ENCODE data around the gene NKAIN1.
"Not testable (repeated sequence)": the region's sequence is repeated elsewhere in the genome, so short reads cannot be mapped to it uniquely, and the experiment has no call there.

NKAIN1 gene

GRCh38 chr1:31145648-31146047 lies 94.0 kb downstream of the NKAIN1 start:
- Histone ChIP-seq H3K9me3 (ENCODE audit: control insufficient read depth, insufficient read depth, low read length) (no peaks in the 10 kb centered on the region), H3K9ac (ENCODE audit: low read depth, low read length) (no peak overlapping the region), H3K4me1 (ENCODE audit: control insufficient read depth, insufficient read depth, low read length) (peaks cover 6% of the 10 kb centered on the region), H3K27me3 (ENCODE audit: control insufficient read depth, insufficient read depth, low read length) (no peaks in the 10 kb centered on the region), H3K4me3 (ENCODE audit: low read depth, low read length) (no peak overlapping the region), H3K36me3 (ENCODE audit: control insufficient read depth, insufficient read depth, low read length) (no peaks in the 10 kb centered on the region)

GRCh38 chr1:31144442-31144841 lies 95.2 kb downstream of the NKAIN1 start:
- H3K4me1 ChIP-seq (ENCODE audit: control insufficient read depth, insufficient read depth, low read length) = peaks cover 6% of the 10 kb centered on the region
- no peaks in the 10 kb centered on the region for H3K36me3 ChIP-seq (ENCODE audit: control insufficient read depth, insufficient read depth, low read length)
- no peak overlapping the region for H3K9ac ChIP-seq (ENCODE audit: low read depth, low read length)
- H3K27me3 ChIP-seq (ENCODE audit: control insufficient read depth, insufficient read depth, low read length) = no peaks in the 10 kb centered on the region
- no peak overlapping the region for H3K4me3 ChIP-seq (ENCODE audit: low read depth, low read length)
- no peaks in the 10 kb centered on the region for H3K9me3 ChIP-seq (ENCODE audit: control insufficient read depth, insufficient read depth, low read length)

- Histone ChIP-seq H3K27me3 (ENCODE audit: control insufficient read depth, insufficient read depth, low read length) (no peaks in the 10 kb centered on the region), H3K9ac (ENCODE audit: low read depth, low read length) (no peak overlapping the region)
Observed at GRCh38 chr1:31143455-31143854, 96.2 kb downstream of the NKAIN1 start.

GRCh38 chr1:31142406-31142805 lies 97.3 kb downstream of the NKAIN1 start:
- Histone ChIP-seq H3K9me3 (ENCODE audit: control insufficient read depth, insufficient read depth, low read length) (no peaks in the 10 kb centered on the region), H3K36me3 (ENCODE audit: control insufficient read depth, insufficient read depth, low read length) (no peaks in the 10 kb centered on the region), H3K27me3 (ENCODE audit: control insufficient read depth, insufficient read depth, low read length) (no peaks in the 10 kb centered on the region), H3K4me1 (ENCODE audit: control insufficient read depth, insufficient read depth, low read length) (peaks cover 6% of the 10 kb centered on the region), H3K9ac (ENCODE audit: low read depth, low read length) (no peak overlapping the region), H3K4me3 (ENCODE audit: low read depth, low read length) (no peak overlapping the region)

More at GRCh38 chr1:31143455-31143854, 96.2 kb downstream of the NKAIN1 start:
- Histone ChIP-seq H3K36me3 (ENCODE audit: control insufficient read depth, insufficient read depth, low read length) (no peaks in the 10 kb centered on the region), H3K4me1 (ENCODE audit: control insufficient read depth, insufficient read depth, low read length) (peaks cover 6% of the 10 kb centered on the region), H3K9me3 (ENCODE audit: control insufficient read depth, insufficient read depth, low read length) (no peaks in the 10 kb centered on the region), H3K4me3 (ENCODE audit: low read depth, low read length) (no peak overlapping the region)

- no peaks in the 10 kb centered on the region for H3K27me3 ChIP-seq (ENCODE audit: control insufficient read depth, insufficient read depth, low read length)
- no peaks in the 10 kb centered on the region for H3K9me3 ChIP-seq (ENCODE audit: control insufficient read depth, insufficient read depth, low read length)
- no peak overlapping the region for H3K4me3 ChIP-seq (ENCODE audit: low read depth, low read length)
- H3K4me1 ChIP-seq (ENCODE audit: control insufficient read depth, insufficient read depth, low read length) = no peaks in the 10 kb centered on the region
- H3K9ac ChIP-seq (ENCODE audit: low read depth, low read length) = no peak overlapping the region
- H3K36me3 ChIP-seq (ENCODE audit: control insufficient read depth, insufficient read depth, low read length) = no peaks in the 10 kb centered on the region
Observed at GRCh38 chr1:31140299-31140698, 99.4 kb downstream of the NKAIN1 start.

- not testable (repeated sequence) for H3K9ac ChIP-seq (ENCODE audit: low read depth, low read length); H3K36me3 ChIP-seq (ENCODE audit: control insufficient read depth, insufficient read depth, low read length); H3K4me3 ChIP-seq (ENCODE audit: low read depth, low read length); H3K27me3 ChIP-seq (ENCODE audit: control insufficient read depth, insufficient read depth, low read length); H3K4me1 ChIP-seq (ENCODE audit: control insufficient read depth, insufficient read depth, low read length); H3K9me3 ChIP-seq (ENCODE audit: control insufficient read depth, insufficient read depth, low read length)
Observed at GRCh38 chr1:31138797-31139521, 100.7 kb downstream of the NKAIN1 start.

- H3K9me3 ChIP-seq (ENCODE audit: control insufficient read depth, insufficient read depth, low read length); H3K4me1 ChIP-seq (ENCODE audit: control insufficient read depth, insufficient read depth, low read length); H3K27me3 ChIP-seq (ENCODE audit: control insufficient read depth, insufficient read depth, low read length); H3K36me3 ChIP-seq (ENCODE audit: control insufficient read depth, insufficient read depth, low read length); H3K9ac ChIP-seq (ENCODE audit: low read depth, low read length); H3K4me3 ChIP-seq (ENCODE audit: low read depth, low read length): not testable (repeated sequence)
Observed at GRCh38 chr1:31137873-31138272, 101.8 kb downstream of the NKAIN1 start.

GRCh38 chr1:31135973-31136600 lies 103.6 kb downstream of the NKAIN1 start:
- Histone ChIP-seq H3K36me3 (ENCODE audit: control insufficient read depth, insufficient read depth, low read length) (no peaks in the 10 kb centered on the region), H3K4me1 (ENCODE audit: control insufficient read depth, insufficient read depth, low read length) (no peaks in the 10 kb centered on the region), H3K9me3 (ENCODE audit: control insufficient read depth, insufficient read depth, low read length) (no peaks in the 10 kb centered on the region), H3K4me3 (ENCODE audit: low read depth, low read length) (no peak overlapping the region), H3K9ac (ENCODE audit: low read depth, low read length) (no peak overlapping the region), H3K27me3 (ENCODE audit: control insufficient read depth, insufficient read depth, low read length) (no peaks in the 10 kb centered on the region)

- H3K9me3 ChIP-seq (ENCODE audit: control insufficient read depth, insufficient read depth, low read length) = no peaks in the 10 kb centered on the region
- H3K36me3 ChIP-seq (ENCODE audit: control insufficient read depth, insufficient read depth, low read length) = no peaks in the 10 kb centered on the region
- H3K4me1 ChIP-seq (ENCODE audit: control insufficient read depth, insufficient read depth, low read length) = no peaks in the 10 kb centered on the region
- no peak overlapping the region for H3K4me3 ChIP-seq (ENCODE audit: low read depth, low read length)
- no peaks in the 10 kb centered on the region for H3K27me3 ChIP-seq (ENCODE audit: control insufficient read depth, insufficient read depth, low read length)
- no peak overlapping the region for H3K9ac ChIP-seq (ENCODE audit: low read depth, low read length)
Observed at GRCh38 chr1:31133368-31133767, 106.3 kb downstream of the NKAIN1 start.

All from iPS-15b (cell line).